Peyer's patch (tissue), 4 donors: Measurements from ENCODE around the gene FBN3. TPM values are rescaled to one million over a fixed set of nuclear protein-coding genes. Genes with fewer than 3 reads are reported as not detected.

Experiments used
- DNase-seq, 3 donors: peaks; one replicate each; pipeline ENCODE4 v3.0.0-alpha.2; 2017 to 2019
- H3K27ac ChIP-seq, 4 donors: fragments of 200-600 bp; sonication (generic); one replicate each; pipeline ENCODE4 v1.5.1; 2016 to 2019
- H3K27me3 ChIP-seq, 2 donors: fragments of 200-600 bp; sonication (generic); one replicate each; pipeline ENCODE4 v1.5.1; 2019
- H3K36me3 ChIP-seq, 3 donors: fragments of 200-600 bp; sonication (generic); one replicate each; pipeline ENCODE4 v1.5.1; 2016 to 2019
- H3K4me1 ChIP-seq, 4 donors: fragments of 200-600 bp; sonication (generic); one replicate each; pipeline ENCODE4 v1.5.1; 2016 to 2019
- H3K4me3 ChIP-seq, 4 donors: fragments of 200-600 bp; sonication (generic); 1 replicate in 3 of 4; 2 replicates in 1 of 4; pipeline ENCODE4 v1.5.1; 2016 to 2019; ENCODE audit warnings: mild to moderate bottlenecking in 1 of 4
- H3K9me3 ChIP-seq, 4 donors: fragments of 200-600 bp; sonication (generic); one replicate each; pipeline ENCODE4 v1.5.1; 2016 to 2019; ENCODE audit warnings: mild to moderate bottlenecking in 1 of 4
- POLR2A ChIP-seq, 2 donors: fragments of 450-650 bp; IDR thresholded peaks; one replicate each; pipeline ENCODE4 v1.5.1; 2017; ENCODE audit warnings: antibody characterized with exemption in 2 of 2, mild to moderate bottlenecking in 2 of 2, moderate library complexity in 2 of 2
- total RNA-seq, 4 donors: library from RNA; depleted of rRNA; stranded (reverse); fragments of >200 nt; gene quantifications; one replicate each; pipeline ENCODE4 v1.1.0, GENCODE V29; 2016
- TF ChIP-seq, protein P1 (sequence below), 6 experiments: fragments of 450-650 bp in 4 of 6; fragments of 200-600 bp in 2 of 6; sonication (generic) in 1 of 6; IDR thresholded peaks; one replicate each; pipeline ENCODE4 v1.5.1; 2017 to 2019; ENCODE audit warnings: antibody characterized with exemption in 6 of 6, mild to moderate bottlenecking in 3 of 6, moderate library complexity in 1 of 6

Gene FBN3
- total RNA-seq, 4 donors from 2014 or later: 0.28 TPM; not detected in 3

GRCh38 chr19:8093740-8094139 lies 55.7 kb downstream of the FBN3 start:
- no peak overlapping the region for H3K4me3 ChIP-seq
- no peaks in the 10 kb centered on the region for H3K4me1 ChIP-seq
- no peak overlapping the region for H3K27ac ChIP-seq
- TF ChIP-seq POLR2A (IDR thresholded peaks at IDR 0.05): no peak
- TF ChIP-seq, protein P1, sequence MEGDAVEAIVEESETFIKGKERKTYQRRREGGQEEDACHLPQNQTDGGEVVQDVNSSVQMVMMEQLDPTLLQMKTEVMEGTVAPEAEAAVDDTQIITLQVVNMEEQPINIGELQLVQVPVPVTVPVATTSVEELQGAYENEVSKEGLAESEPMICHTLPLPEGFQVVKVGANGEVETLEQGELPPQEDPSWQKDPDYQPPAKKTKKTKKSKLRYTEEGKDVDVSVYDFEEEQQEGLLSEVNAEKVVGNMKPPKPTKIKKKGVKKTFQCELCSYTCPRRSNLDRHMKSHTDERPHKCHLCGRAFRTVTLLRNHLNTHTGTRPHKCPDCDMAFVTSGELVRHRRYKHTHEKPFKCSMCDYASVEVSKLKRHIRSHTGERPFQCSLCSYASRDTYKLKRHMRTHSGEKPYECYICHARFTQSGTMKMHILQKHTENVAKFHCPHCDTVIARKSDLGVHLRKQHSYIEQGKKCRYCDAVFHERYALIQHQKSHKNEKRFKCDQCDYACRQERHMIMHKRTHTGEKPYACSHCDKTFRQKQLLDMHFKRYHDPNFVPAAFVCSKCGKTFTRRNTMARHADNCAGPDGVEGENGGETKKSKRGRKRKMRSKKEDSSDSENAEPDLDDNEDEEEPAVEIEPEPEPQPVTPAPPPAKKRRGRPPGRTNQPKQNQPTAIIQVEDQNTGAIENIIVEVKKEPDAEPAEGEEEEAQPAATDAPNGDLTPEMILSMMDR (IDR thresholded peaks at IDR 0.05): no peak
- peaks cover 0 to 19% (median 7%) of the 10 kb centered on the region in 4 donors for H3K9me3 ChIP-seq
- H3K36me3 ChIP-seq: no peaks in the 10 kb centered on the region
- H3K27me3 ChIP-seq: no peaks in the 10 kb centered on the region
- no peak for DNase-seq

DNA sequence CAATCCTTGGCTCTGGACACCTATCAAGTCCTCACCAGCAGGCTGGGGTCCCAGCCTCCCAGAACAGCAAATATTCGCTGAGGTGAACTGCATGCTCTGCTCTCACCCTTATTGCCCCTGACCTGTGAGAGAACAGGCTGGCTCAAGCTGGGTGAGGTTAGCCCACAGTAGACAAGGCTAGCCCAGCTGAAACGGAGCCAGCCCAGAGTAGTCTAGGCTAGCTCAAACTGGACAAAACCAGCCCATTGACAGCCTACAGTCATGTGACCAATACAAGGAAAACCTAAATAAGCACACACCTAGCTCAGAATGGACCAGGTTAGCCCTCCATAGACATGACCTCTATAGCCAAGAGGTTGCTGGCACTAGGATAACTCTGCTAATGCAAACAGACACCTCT lies 58.4 kb downstream of the FBN3 start:
- H3K27me3 ChIP-seq: no peaks in the 10 kb centered on the region
- TF ChIP-seq, protein P1 (IDR thresholded peaks at IDR 0.05): no peak
- TF ChIP-seq POLR2A (IDR thresholded peaks at IDR 0.05): no peak
- no peak overlapping the region for H3K27ac ChIP-seq
- no peak for DNase-seq
- H3K36me3 ChIP-seq: no peaks in the 10 kb centered on the region
- H3K4me3 ChIP-seq: no peak overlapping the region
- H3K4me1 ChIP-seq: no peaks in the 10 kb centered on the region
- peaks cover 0 to 11% (median 4%) of the 10 kb centered on the region in 4 donors for H3K9me3 ChIP-seq

- TF ChIP-seq, protein P1 (IDR thresholded peaks at IDR 0.05): no peak
- no peak for TF ChIP-seq POLR2A (IDR thresholded peaks at IDR 0.05)
- no peak for DNase-seq
Measured at GRCh38 chr19:8089664-8090601, 59.5 kb downstream of the FBN3 start.

DNA sequence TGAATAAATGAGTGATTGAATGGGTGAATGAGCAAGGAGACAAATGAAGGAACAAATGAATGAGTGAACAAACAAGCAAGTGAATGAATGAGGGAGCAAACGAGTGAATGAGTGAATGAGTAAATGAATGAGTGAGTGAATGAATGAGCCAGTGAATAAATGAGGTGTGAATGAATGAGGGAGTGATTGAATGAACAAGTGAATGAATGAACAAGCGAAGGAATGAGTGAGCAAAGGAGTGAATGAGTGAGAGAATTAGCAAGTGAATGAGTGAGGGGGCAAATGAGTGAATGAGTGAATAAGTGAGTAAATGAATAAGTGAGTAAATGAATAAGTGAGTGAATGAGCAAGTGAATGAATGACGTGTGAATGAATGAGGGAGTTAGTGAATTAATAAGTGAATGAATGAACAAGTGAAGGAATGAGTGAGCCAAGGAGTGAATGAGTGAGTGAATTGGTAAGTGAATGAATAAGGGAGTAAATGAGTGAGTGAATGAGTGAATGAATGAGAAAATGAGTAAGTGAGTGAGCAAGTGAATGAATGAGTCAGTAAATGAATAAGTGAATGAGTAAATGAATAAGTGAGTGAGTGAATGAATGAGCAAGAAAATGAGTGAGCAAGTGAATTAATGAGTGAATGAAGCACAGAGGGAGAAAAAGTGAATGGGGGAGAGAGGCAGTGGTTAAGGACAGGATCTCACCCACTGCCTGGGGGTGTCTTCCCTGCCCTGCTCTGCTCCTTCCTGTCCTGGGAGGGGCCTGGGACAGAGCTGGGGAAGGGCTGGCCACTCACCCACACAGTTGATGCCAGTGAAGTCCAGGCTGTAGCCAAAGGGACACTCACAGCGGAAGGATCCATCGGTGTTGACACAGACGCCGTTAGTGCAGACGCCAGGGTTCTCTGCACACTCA lies 60.4 kb downstream of the FBN3 start:
- no peak for DNase-seq
- TF ChIP-seq, protein P1 (IDR thresholded peaks at IDR 0.05): no peak
- no peak for TF ChIP-seq POLR2A (IDR thresholded peaks at IDR 0.05)
- Histone ChIP-seq H3K4me1 (no peaks in the 10 kb centered on the region), H3K27me3 (no peaks in the 10 kb centered on the region), H3K4me3 (no peak overlapping the region), H3K9me3 (no peaks in the 10 kb centered on the region), H3K36me3 (no peaks in the 10 kb centered on the region), H3K27ac (no peak overlapping the region)

More at GRCh38 chr19:8089664-8090601, 59.5 kb downstream of the FBN3 start:
- no peaks in the 10 kb centered on the region for H3K27me3 ChIP-seq
- H3K27ac ChIP-seq: no peak overlapping the region
- no peaks in the 10 kb centered on the region for H3K36me3 ChIP-seq
- H3K4me3 ChIP-seq: no peak overlapping the region
- no peaks in the 10 kb centered on the region for H3K4me1 ChIP-seq
- H3K9me3 ChIP-seq: peaks cover 0 to 2% (median under 1%) of the 10 kb centered on the region in 4 donors

GRCh38 chr19:8087876-8088275 lies 61.5 kb downstream of the FBN3 start:
- Histone ChIP-seq H3K9me3 (no peaks in the 10 kb centered on the region), H3K4me1 (no peaks in the 10 kb centered on the region), H3K27ac (no peak overlapping the region), H3K27me3 (no peaks in the 10 kb centered on the region), H3K36me3 (no peaks in the 10 kb centered on the region), H3K4me3 (no peak overlapping the region)
- DNase-seq: no peak
- TF ChIP-seq, protein P1 (IDR thresholded peaks at IDR 0.05): no peak
